Activated B cell treated with CpG ODN at 0.5 μM for 24 hours (primary cell): Measurements from ENCODE around the gene ACSM3. TPM values are rescaled to one million over a fixed set of nuclear protein-coding genes. Genes with fewer than 3 reads are reported as not detected.

Source experiments
- ATAC-seq: fragments of 200-7000 bp; cut with Tn5 transposase; one replicate; pipeline ENCODE4 v1.10.0; 2021; ENCODE audit warnings: low read depth, mild to moderate bottlenecking, moderate library complexity
- CTCF ChIA-PET: fragments of 350-600 bp; sonication (Branson Sonifier 250); formaldehyde crosslinking; loops from one replicate; lab custom pipeline; 2021; ENCODE audit warnings: antibody characterized with exemption; lab: Charles Lee
- POLR2A ChIA-PET: fragments of 350-600 bp; sonication (Branson Sonifier 250); formaldehyde crosslinking; loops from one replicate; lab custom pipeline; 2021; ENCODE audit warnings: antibody characterized with exemption; lab: Charles Lee
- DNase-seq: peaks from one replicate; pipeline ENCODE4 v3.0.0; 2022
- H3K27ac Mint-ChIP-seq: one replicate; pipeline ENCODE4 v1.8.0; 2020; ENCODE audit warnings: mixed read lengths
- H3K27me3 Mint-ChIP-seq: one replicate; pipeline ENCODE4 v1.8.0; 2021; ENCODE audit warnings: mixed read lengths
- H3K36me3 Mint-ChIP-seq: one replicate; pipeline ENCODE4 v1.8.0; 2021; ENCODE audit warnings: low read depth, mixed read lengths
- H3K4me1 Mint-ChIP-seq: one replicate; pipeline ENCODE4 v1.8.0; 2021; ENCODE audit warnings: mixed read lengths
- H3K4me3 Mint-ChIP-seq: one replicate; pipeline ENCODE4 v1.8.0; 2020; ENCODE audit warnings: mild to moderate bottlenecking, mixed read lengths
- H3K9me3 Mint-ChIP-seq: one replicate; pipeline ENCODE4 v1.8.0; 2020; ENCODE audit warnings: mixed read lengths
- CTCF ChIP-seq: fragments of 200-600 bp; IDR thresholded peaks from one replicate; pipeline ENCODE4 v1.8.0; 2022; ENCODE audit warnings: antibody characterized with exemption, mild to moderate bottlenecking
- intact Hi-C: fragments of 100-400 bp; cut with micrococcal nuclease; formaldehyde crosslinking; loops from one replicate; pipeline ENCODE4 v1.15.1; 2024
- total RNA-seq: library from RNA; stranded (reverse); gene quantifications from 2 replicates; pipeline ENCODE4 v1.2.3, GENCODE V29; 2022

ACSM3 gene
- total RNA-seq, 1 donor from 2014 or later, result 13.6 TPM

- H3K9me3 Mint-ChIP-seq, result peaks cover 14% of the 10 kb centered on the region
- no peak overlapping the region for H3K4me3 Mint-ChIP-seq
- ATAC-seq, result no peak
- intact Hi-C loops, result no loop called here
- CTCF ChIA-PET, result no interaction called here
- no peaks in the 10 kb centered on the region for H3K27me3 Mint-ChIP-seq
- POLR2A ChIA-PET, result no interaction called here
- no peaks in the 10 kb centered on the region for H3K36me3 Mint-ChIP-seq
- DNase-seq, result no peak
- TF ChIP-seq CTCF, result no peak
- H3K4me1 Mint-ChIP-seq, result peaks cover 14% of the 10 kb centered on the region
- H3K27ac Mint-ChIP-seq, result no peak overlapping the region
These were observed 74.4 kb downstream of the ACSM3 start for GRCh38 chr16:20838240-20838639.

GRCh38 chr16:20839504-20839903, 75.7 kb downstream of the ACSM3 start:
- ChIA-PET CTCF (no interaction called here), POLR2A (no interaction called here)
- Mint-ChIP-seq H3K27me3 (no peaks in the 10 kb centered on the region), H3K4me3 (no peak overlapping the region), H3K9me3 (peaks cover 12% of the 10 kb centered on the region), H3K27ac (no peak overlapping the region), H3K36me3 (no peaks in the 10 kb centered on the region), H3K4me1 (peaks cover 14% of the 10 kb centered on the region)
- DNase-seq (no peak), ATAC-seq (no peak)
- no peak for TF ChIP-seq CTCF
- intact Hi-C loops, result no loop called here

GRCh38 chr16:20844054-20844453, 80.2 kb downstream of the ACSM3 start:
- ATAC-seq, result no peak
- H3K4me1 Mint-ChIP-seq, result peaks cover 3% of the 10 kb centered on the region
- H3K36me3 Mint-ChIP-seq, result no peaks in the 10 kb centered on the region
- no peaks in the 10 kb centered on the region for H3K9me3 Mint-ChIP-seq
- TF ChIP-seq CTCF, result no peak
- no peak for DNase-seq
- POLR2A ChIA-PET, result no interaction called here
- CTCF ChIA-PET, result no interaction called here
- no peaks in the 10 kb centered on the region for H3K27me3 Mint-ChIP-seq
- intact Hi-C loops, result no loop called here
- H3K4me3 Mint-ChIP-seq, result no peak overlapping the region
- no peak overlapping the region for H3K27ac Mint-ChIP-seq

GRCh38 chr16:20844588-20844987, 80.8 kb downstream of the ACSM3 start:
- Mint-ChIP-seq H3K9me3 (no peaks in the 10 kb centered on the region), H3K4me3 (no peak overlapping the region), H3K4me1 (no peaks in the 10 kb centered on the region), H3K36me3 (no peaks in the 10 kb centered on the region), H3K27ac (no peak overlapping the region), H3K27me3 (no peaks in the 10 kb centered on the region)
- ChIA-PET POLR2A (no interaction called here), CTCF (no interaction called here)
- no peak for TF ChIP-seq CTCF
- no peak for ATAC-seq
- no peak for DNase-seq
- intact Hi-C loops, result no loop called here

- intact Hi-C loops, result no loop called here
- no peaks in the 10 kb centered on the region for H3K36me3 Mint-ChIP-seq
These were observed 82.2 kb downstream of the ACSM3 start for GRCh38 chr16:20846030-20846429.

More at GRCh38 chr16:20846030-20846429, 82.2 kb downstream of the ACSM3 start:
- no peaks in the 10 kb centered on the region for H3K9me3 Mint-ChIP-seq
- H3K4me1 Mint-ChIP-seq, result peaks cover 5% of the 10 kb centered on the region
- ChIA-PET POLR2A (no interaction called here), CTCF (no interaction called here)
- ATAC-seq (no peak), DNase-seq (no peak)
- H3K27ac Mint-ChIP-seq, result no peak overlapping the region
- H3K27me3 Mint-ChIP-seq, result no peaks in the 10 kb centered on the region
- no peak overlapping the region for H3K4me3 Mint-ChIP-seq
- TF ChIP-seq CTCF, result no peak
